Parathyroid adenoma (tissue), 2 donors: ENCODE results near the gene ENTHD1.

Experiments used
- H2AFZ ChIP-seq: fragments of 300-600 bp; sonication (generic); one replicate; pipeline ENCODE4 v1.7.0; 2017; ENCODE audit warnings: antibody characterized with exemption, mild to moderate bottlenecking
- H3K27ac ChIP-seq: fragments of 300-600 bp; sonication (generic); one replicate; pipeline ENCODE4 v1.7.0; 2017
- H3K27me3 ChIP-seq: fragments of 300-600 bp; sonication (generic); one replicate; pipeline ENCODE4 v1.7.0; 2017; ENCODE audit warnings: low read length; ENCODE audit not compliant: control insufficient read depth, insufficient read depth
- H3K36me3 ChIP-seq: fragments of 300-600 bp; sonication (generic); one replicate; pipeline ENCODE4 v1.7.0; 2017; ENCODE audit warnings: low read length; ENCODE audit not compliant: control insufficient read depth, insufficient read depth
- H3K4me1 ChIP-seq: fragments of 300-600 bp; sonication (generic); one replicate; pipeline ENCODE4 v1.7.0; 2017; ENCODE audit warnings: control low read depth
- H3K4me2 ChIP-seq: fragments of 300-600 bp; sonication (generic); one replicate; pipeline ENCODE4 v1.7.0; 2017; ENCODE audit warnings: low read length
- H3K4me3 ChIP-seq: fragments of 300-600 bp; sonication (generic); one replicate; pipeline ENCODE4 v1.7.0; 2017; ENCODE audit warnings: low read depth, low read length
- H3K79me2 ChIP-seq: fragments of 300-600 bp; sonication (generic); one replicate; pipeline ENCODE4 v1.7.0; 2017; ENCODE audit warnings: control low read depth
- H3K9ac ChIP-seq: fragments of 300-600 bp; sonication (generic); one replicate; pipeline ENCODE4 v1.7.0; 2017; ENCODE audit warnings: mild to moderate bottlenecking
- H3K9me3 ChIP-seq: fragments of 300-600 bp; sonication (generic); one replicate; pipeline ENCODE4 v1.7.0; 2017; ENCODE audit warnings: low read length; ENCODE audit not compliant: control insufficient read depth
- CTCF ChIP-seq: fragments of 300-600 bp; sonication (generic); IDR thresholded peaks from one replicate; pipeline ENCODE4 v1.7.0; 2017; ENCODE audit warnings: antibody characterized with exemption, mild to moderate bottlenecking
- donor health status: primary hyperparathyroidism.

ENTHD1 gene

DNA sequence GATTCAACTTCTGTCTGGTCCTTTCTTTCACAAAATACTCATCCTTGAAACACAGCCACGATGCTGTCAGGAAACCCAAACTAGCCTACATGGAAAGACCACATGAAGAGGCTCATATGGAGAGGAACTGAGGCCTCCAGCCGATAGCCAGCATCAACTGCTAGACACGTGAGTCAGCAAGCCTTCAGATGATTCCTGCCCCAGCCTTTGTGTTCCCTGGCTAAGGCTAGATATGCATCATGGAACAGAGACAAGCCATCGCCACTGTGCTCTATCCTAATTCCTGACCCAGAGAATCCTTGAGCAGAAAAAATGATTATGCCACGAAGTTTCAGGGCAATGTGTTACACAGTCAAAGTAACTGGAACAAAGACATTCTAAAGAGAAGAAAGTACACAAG lies 75.5 kb downstream of the ENTHD1 start:
- no peaks in the 10 kb centered on the region for H3K9me3 ChIP-seq
- TF ChIP-seq CTCF, result no peak
- no peaks in the 10 kb centered on the region for H3K27me3 ChIP-seq
- no peak overlapping the region for H3K4me3 ChIP-seq
- no peaks in the 10 kb centered on the region for H3K79me2 ChIP-seq
- H3K4me1 ChIP-seq, result no peaks in the 10 kb centered on the region
- no peak overlapping the region for H3K9ac ChIP-seq
- H2AFZ ChIP-seq, result no peak overlapping the region
- no peak overlapping the region for H3K27ac ChIP-seq
- no peaks in the 10 kb centered on the region for H3K36me3 ChIP-seq
- no peak overlapping the region for H3K4me2 ChIP-seq

GRCh38 chr22:39815932-39816331 lies 77.6 kb downstream of the ENTHD1 start:
- Histone ChIP-seq H3K27me3 (no peaks in the 10 kb centered on the region), H3K9ac (no peak overlapping the region), H3K36me3 (no peaks in the 10 kb centered on the region), H3K9me3 (no peaks in the 10 kb centered on the region), H3K4me3 (no peak overlapping the region), H2AFZ (no peak overlapping the region), H3K4me2 (no peak overlapping the region), H3K27ac (no peak overlapping the region), H3K79me2 (no peaks in the 10 kb centered on the region), H3K4me1 (no peaks in the 10 kb centered on the region)
- no peak for TF ChIP-seq CTCF

- Histone ChIP-seq H3K27me3 (no peaks in the 10 kb centered on the region), H3K4me3 (no peak overlapping the region), H3K9ac (no peak overlapping the region), H3K9me3 (no peaks in the 10 kb centered on the region), H3K4me2 (no peak overlapping the region), H3K36me3 (no peaks in the 10 kb centered on the region), H3K79me2 (no peaks in the 10 kb centered on the region), H3K27ac (no peak overlapping the region), H3K4me1 (no peaks in the 10 kb centered on the region), H2AFZ (no peak overlapping the region)
- TF ChIP-seq CTCF, result no peak
These were observed 78.7 kb downstream of the ENTHD1 start for GRCh38 chr22:39814899-39815298.

GRCh38 chr22:39809772-39810557 lies 83.6 kb downstream of the ENTHD1 start:
- Histone ChIP-seq H3K27me3 (no peaks in the 10 kb centered on the region), H3K27ac (no peak overlapping the region), H3K36me3 (no peaks in the 10 kb centered on the region), H3K79me2 (no peaks in the 10 kb centered on the region), H3K9ac (no peak overlapping the region), H3K4me2 (no peak overlapping the region), H2AFZ (no peak overlapping the region), H3K4me3 (no peak overlapping the region), H3K4me1 (no peaks in the 10 kb centered on the region), H3K9me3 (no peaks in the 10 kb centered on the region)
- TF ChIP-seq CTCF, result no peak

GRCh38 chr22:39808081-39808480 lies 85.5 kb downstream of the ENTHD1 start:
- Histone ChIP-seq H3K9me3 (no peaks in the 10 kb centered on the region), H3K4me3 (no peak overlapping the region), H3K36me3 (no peaks in the 10 kb centered on the region), H3K4me2 (no peak overlapping the region), H3K27me3 (no peaks in the 10 kb centered on the region), H3K27ac (no peak overlapping the region), H3K9ac (no peak overlapping the region), H2AFZ (no peak overlapping the region), H3K4me1 (no peaks in the 10 kb centered on the region), H3K79me2 (no peaks in the 10 kb centered on the region)
- TF ChIP-seq CTCF, result peak; percentile 30
